OCI-LY3 (cell line): ENCODE results near the gene IGSF5.

Source experiments
- CTCF ChIP-seq: fragments of 200-600, 300-600 bp; sonication (generic); IDR thresholded peaks from 2 replicates; pipeline ENCODE4 v1.5.1; 2014; ENCODE audit warnings: antibody characterized with exemption, low read length, low read depth
- EZH2phosphoT487 ChIP-seq: fragments of 200-600 bp; shearing (Covaris generic); IDR thresholded peaks from 2 replicates; pipeline ENCODE4 v1.6.1; 2018; ENCODE audit warnings: antibody characterized with exemption, mixed run types, low read depth

GRCh38 chr21:39736716-39737115, 8.3 kb upstream of the IGSF5 start:
- TF ChIP-seq EZH2phosphoT487 (no peak), CTCF (no peak)
